ENCODE data around the gene RAI14.

RAI14 gene

GRCh38 chr5:34674187-34674586 is 18.1 kb downstream of the RAI14 start:
- no peak for FAIRE-seq
- DNase-seq (ENCODE audit: insufficient read length, low spot score), result no peak

- no peak for FAIRE-seq
These were observed 19.7 kb downstream of the RAI14 start for GRCh38 chr5:34675857-34676256.

GRCh38 chr5:34676416-34676815 is 20.3 kb downstream of the RAI14 start:
- no peak for FAIRE-seq
- no peak for DNase-seq (ENCODE audit: insufficient read length, low spot score)

More at GRCh38 chr5:34675857-34676256, 19.7 kb downstream of the RAI14 start:
- DNase-seq (ENCODE audit: insufficient read length, low spot score), result no peak

DNA sequence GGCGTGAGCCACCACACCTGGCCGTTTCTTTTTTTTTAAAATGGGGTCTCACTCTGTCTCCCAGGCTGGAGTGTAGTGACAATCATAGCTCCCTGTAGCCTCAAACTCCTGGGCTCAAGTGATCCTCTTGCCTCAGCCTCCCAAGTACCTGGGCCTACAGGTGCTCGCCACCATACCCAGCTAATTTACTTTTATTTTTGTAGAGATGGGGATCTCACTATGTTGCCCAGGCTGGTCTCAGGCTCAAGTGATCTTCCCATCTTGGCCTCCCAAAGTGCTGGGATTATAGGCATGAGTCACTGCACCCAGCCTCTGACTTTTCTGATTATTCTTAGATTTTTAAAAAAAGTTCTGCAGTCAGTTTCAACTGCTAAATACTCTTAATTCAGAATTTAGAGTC is 21.3 kb downstream of the RAI14 start:
- no peak for FAIRE-seq
- DNase-seq (ENCODE audit: insufficient read length, low spot score), result no peak

DNA sequence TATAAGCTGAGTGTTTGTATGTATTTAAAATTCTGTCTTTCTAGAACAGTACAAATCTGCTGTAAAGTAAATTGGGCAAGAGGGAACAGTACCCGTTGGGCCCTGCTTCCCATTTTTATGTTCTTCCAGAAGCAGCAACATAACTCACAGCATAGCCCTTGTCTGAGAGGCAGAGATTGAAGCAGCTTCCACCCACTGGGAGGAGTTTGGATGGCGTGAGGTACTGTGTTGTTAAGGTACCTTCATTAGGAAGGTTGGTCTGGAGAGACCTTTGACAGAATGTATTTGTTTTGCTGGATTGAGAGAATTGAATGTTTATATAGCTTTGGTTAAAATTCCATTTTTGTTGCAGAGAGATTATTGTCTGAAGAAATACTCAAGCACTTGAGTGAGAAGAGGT is 24.8 kb downstream of the RAI14 start:
- no peak for FAIRE-seq
- DNase-seq (ENCODE audit: insufficient read length, low spot score), result no peak

- FAIRE-seq (no peak), DNase-seq (ENCODE audit: insufficient read length, low spot score) (no peak)
These were observed 26.9 kb downstream of the RAI14 start for GRCh38 chr5:34682926-34683623.

- DNase-seq (ENCODE audit: insufficient read length, low spot score) (no peak), FAIRE-seq (no peak)
These were observed 28.3 kb downstream of the RAI14 start for GRCh38 chr5:34684281-34684979.

GRCh38 chr5:34684980-34685352 is 28.8 kb downstream of the RAI14 start:
- DNase-seq (ENCODE audit: insufficient read length, low spot score) (no peak), FAIRE-seq (no peak)

DNA sequence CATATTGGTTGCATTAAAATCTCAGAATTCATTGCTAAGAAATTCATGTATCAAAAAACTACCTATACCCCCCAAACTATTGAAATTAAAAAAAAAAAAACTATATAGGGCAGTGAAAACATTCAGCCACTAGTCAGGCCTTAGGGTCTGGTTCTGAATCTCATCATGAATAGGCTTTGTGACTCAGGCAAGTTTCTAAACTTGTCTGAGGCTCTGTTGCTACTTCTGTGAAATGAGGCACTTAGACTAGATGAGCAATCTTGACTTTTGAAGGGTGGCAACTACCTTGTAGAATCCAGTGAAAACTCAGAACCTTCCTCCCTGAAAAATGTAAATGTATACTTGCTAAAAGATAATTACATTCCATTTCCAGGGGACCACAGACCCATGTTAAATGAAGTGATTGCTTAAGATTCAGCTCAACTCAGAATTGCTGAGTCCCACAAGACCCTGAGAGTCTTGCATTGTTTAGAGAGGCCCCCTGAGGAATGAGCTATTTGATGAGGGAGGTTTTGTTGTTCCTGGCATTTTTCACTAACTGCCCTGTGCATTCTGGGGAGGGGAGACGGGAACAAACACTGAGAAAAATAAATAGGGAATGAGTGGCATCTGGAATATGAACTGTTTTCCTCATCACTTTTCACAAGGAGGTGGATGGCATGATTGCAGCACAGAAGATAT is 29.5 kb downstream of the RAI14 start:
- DNase-seq (ENCODE audit: insufficient read length, low spot score), result no peak
- no peak for FAIRE-seq

DNA sequence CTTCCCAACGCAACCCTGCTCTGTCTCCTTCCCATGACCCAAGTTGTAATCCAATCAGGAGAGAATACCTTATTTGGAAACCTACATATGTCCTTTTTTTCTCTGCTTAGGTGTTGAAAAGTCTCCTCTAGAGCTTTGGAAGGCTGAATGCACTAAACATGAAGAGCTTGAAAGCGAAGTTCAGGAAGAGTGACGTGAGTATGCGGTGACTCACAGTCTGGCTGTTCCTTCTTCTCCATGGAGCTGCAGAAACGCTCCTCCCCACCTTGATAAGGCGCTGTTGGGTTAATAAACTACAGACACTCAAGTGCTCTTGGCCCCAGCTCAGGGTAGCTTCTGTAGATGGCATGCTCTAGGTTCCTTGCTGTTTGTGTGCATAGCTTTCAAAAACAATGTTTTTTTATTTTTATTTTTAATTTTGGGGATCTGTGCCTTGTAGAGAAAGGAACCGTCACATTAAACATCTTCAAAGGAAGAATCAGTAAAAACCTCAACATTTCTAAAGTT is 30.7 kb downstream of the RAI14 start:
- DNase-seq (ENCODE audit: insufficient read length, low spot score), result no peak
- FAIRE-seq, result no peak

GRCh38 chr5:34687269-34688011 is 31.3 kb downstream of the RAI14 start:
- no peak for DNase-seq (ENCODE audit: insufficient read length, low spot score)
- no peak for FAIRE-seq

DNA sequence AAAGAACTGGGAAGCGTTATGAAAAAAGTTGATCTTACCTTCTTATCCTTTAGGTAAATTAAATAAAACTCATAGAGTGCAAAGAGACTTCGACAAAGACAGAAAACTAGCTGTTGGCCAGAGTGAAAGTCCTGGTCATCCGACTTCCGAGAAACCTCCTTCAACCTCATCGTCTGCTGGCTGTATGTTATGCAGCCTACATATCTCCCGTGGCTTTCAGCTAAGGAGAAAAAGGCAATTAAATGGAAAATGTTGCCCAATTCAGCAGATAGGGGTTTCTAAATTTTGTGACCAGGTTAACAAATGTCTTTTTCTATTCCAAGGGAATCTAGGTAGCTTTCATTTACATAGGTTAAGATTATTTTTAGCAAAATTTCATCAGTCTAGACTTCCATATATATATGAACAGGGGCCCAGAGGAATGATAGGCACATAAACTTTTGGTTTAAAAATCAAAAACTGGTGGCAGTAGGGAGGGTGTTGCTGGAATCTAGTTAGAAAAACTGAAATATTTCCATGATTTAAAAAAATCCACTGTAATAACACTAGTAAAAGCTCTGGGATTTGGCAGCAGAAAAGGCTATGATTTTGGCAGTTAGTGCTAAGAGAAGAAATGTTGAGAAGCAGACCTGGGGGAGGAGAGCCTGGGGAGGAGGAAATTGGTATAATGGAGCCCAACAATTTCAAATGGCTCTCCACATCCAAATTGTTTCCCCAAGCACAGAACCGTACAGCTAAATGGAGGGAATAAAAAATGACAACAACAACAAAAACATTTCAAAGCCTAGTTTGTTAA is 32.1 kb downstream of the RAI14 start:
- DNase-seq (ENCODE audit: insufficient read length, low spot score), result no peak
- no peak for FAIRE-seq

- FAIRE-seq (no peak), DNase-seq (ENCODE audit: insufficient read length, low spot score) (no peak)
These were observed 34.2 kb downstream of the RAI14 start for GRCh38 chr5:34690301-34690700.

DNA sequence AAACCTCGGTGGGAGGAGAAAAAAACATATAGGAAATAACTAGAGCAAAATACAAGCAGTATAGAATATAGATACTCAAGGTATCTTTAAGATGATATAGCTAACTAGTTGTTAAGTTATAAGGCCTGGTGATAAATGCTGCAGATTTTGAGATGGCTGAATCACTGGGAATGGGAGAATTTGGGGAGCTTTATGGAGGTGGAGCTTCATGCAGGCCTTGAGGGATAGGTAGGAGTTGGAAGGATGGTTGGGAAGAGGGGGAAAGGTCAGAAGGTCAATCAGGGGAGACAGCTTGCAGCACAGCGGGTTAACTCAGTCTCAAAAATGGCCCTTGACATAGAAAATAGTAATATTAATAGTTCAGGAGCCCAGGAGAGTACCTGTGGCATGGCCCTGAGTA is 34.8 kb downstream of the RAI14 start:
- no peak for DNase-seq (ENCODE audit: insufficient read length, low spot score)
- no peak for FAIRE-seq

- FAIRE-seq (no peak), DNase-seq (ENCODE audit: insufficient read length, low spot score) (no peak)
These were observed 35.2 kb downstream of the RAI14 start for GRCh38 chr5:34691326-34691725.

DNA sequence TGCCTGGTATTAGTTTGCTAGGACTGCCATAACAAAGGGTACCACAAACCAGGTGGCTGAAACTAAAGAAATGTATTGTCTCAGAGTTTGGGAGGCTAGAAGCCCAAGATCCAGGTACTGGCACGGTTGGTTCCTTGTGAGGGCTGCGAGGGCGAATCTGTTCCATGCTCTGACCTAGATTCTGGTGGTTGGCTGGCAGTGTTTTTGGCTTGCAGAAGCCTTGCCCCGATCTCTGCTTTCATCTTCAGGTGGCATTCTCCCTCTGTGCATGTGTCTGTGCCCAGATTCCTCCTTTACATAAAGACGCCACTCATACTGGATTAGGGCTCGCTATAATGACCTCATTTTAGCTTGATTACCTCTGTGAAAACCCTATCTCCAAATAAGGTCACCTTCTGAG is 36.7 kb downstream of the RAI14 start:
- no peak for FAIRE-seq
- no peak for DNase-seq (ENCODE audit: insufficient read length, low spot score)

DNA sequence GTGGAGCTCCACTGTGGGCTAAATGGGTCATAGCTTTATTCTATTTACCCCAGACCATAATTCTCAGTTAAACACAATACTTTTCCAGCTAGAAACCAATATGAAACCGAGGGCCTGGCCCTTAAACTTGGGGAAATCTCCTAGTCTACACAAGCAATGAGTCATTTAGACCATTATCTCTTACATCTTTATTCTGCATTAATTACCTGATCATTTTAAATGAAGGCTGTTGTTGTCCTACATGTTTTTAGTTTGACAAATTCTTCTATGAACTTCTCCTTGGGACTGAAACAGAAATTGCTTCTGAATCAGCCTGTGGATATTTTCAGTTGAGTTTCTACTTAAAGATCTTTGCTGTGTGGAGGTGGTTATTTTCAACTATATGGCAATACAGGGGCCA is 37.9 kb downstream of the RAI14 start:
- DNase-seq (ENCODE audit: insufficient read length, low spot score) (no peak), FAIRE-seq (no peak)

GRCh38 chr5:34694685-34695084 is 38.6 kb downstream of the RAI14 start:
- DNase-seq (ENCODE audit: insufficient read length, low spot score) (no peak), FAIRE-seq (no peak)

GRCh38 chr5:34695275-34696027 is 39.3 kb downstream of the RAI14 start:
- DNase-seq (ENCODE audit: insufficient read length, low spot score) (no peak), FAIRE-seq (no peak)
